ENCODE data around the gene FBXL19. TPM values are rescaled to one million over a fixed set of nuclear protein-coding genes. Genes with fewer than 3 reads are reported as not detected.

Gene FBXL19
- total and polyA plus RNA-seq, 2 of the 13 experiments (the other 11 are each of a cell fraction or from before 2014, with no cell fraction given) = 6.0 to 13.7 TPM

GRCh38 chr16:30893417-30893743 lies 30.0 kb upstream of the FBXL19 start (continued):
- no peak for TF ChIP-seq STAT6 (CRISPR knock-in tag; IDR thresholded peaks at IDR 0.05; ENCODE audit: borderline replicate concordance)
- TF ChIP-seq RAD21 (CRISPR knock-in tag; IDR thresholded peaks at IDR 0.05) = no peak
- 0 out of 2 replicates have a peak, but pooled peaks have one; percentile 20 for TF ChIP-seq NFKB2 (CRISPR knock-in tag; IDR thresholded peaks at IDR 0.05; ENCODE audit: borderline replicate concordance)
- TF ChIP-seq POGK (CRISPR knock-in tag; conservative IDR thresholded peaks at IDR 0.05) = no peak
- TF ChIP-seq NPAS2 (CRISPR knock-in tag; IDR thresholded peaks at IDR 0.05; ENCODE audit: borderline replicate concordance) = no peak
- TF ChIP-seq DZIP1 (CRISPR knock-in tag; IDR thresholded peaks at IDR 0.05) = no peak
- peak; percentile 8; the same call in 1 of the 2 replicates for TF ChIP-seq ZNF616 (CRISPR knock-in tag; IDR thresholded peaks at IDR 0.05; ENCODE audit: low read depth)
- 0 out of 2 replicates have a peak, but pooled peaks have one; percentile 52 for TF ChIP-seq WIZ (CRISPR knock-in tag; IDR thresholded peaks at IDR 0.05)
- TF ChIP-seq SP4 (CRISPR knock-in tag; IDR thresholded peaks at IDR 0.05) = no peak
- TF ChIP-seq ZNF362 (CRISPR knock-in tag; IDR thresholded peaks at IDR 0.05; ENCODE audit: borderline replicate concordance) = no peak
- TF ChIP-seq HES4 (CRISPR knock-in tag; IDR thresholded peaks at IDR 0.05; ENCODE audit: borderline replicate concordance) = peak; percentile 25; the same call in 1 of the 2 replicates
- TF ChIP-seq ZNF256 (CRISPR knock-in tag; conservative IDR thresholded peaks at IDR 0.05) = 0 out of 2 replicates have a peak, but pooled peaks have one; percentile 43
- TF ChIP-seq MAF1 (CRISPR knock-in tag; IDR thresholded peaks at IDR 0.05; ENCODE audit: borderline replicate concordance) = 0 out of 2 replicates have a peak, but pooled peaks have one; percentile 31
- 0 out of 2 replicates have a peak, but pooled peaks have one; percentile 16 for TF ChIP-seq HDAC2 (CRISPR knock-in tag; IDR thresholded peaks at IDR 0.05)
- TF ChIP-seq SYNCRIP (IDR thresholded peaks at IDR 0.05; ENCODE audit: insufficient read depth, low read depth, low read length) = no peak
- no peak for TF ChIP-seq TEF (CRISPR knock-in tag; IDR thresholded peaks at IDR 0.05)
- no peak for TF ChIP-seq ATM (IDR thresholded peaks at IDR 0.05; ENCODE audit: borderline replicate concordance)
- no peak for TF ChIP-seq TARDBP (CRISPR knock-in tag; IDR thresholded peaks at IDR 0.05)
- TF ChIP-seq SAFB2 (CRISPR knock-in tag; IDR thresholded peaks at IDR 0.05; ENCODE audit: borderline replicate concordance, low read depth) = 0 out of 2 replicates have a peak, but pooled peaks have one; percentile 27
- no peak for TF ChIP-seq EP300 (IDR thresholded peaks at IDR 0.05; ENCODE audit: low read depth in 2 of 2, low read length in 2 of 2)
- TF ChIP-seq EP300 (CRISPR knock-in tag; IDR thresholded peaks at IDR 0.05; ENCODE audit: borderline replicate concordance) = 0 out of 2 replicates have a peak, but pooled peaks have one; percentile 10

Data from HepG2 (cell line).